Lower lobe of right lung (tissue), 2 donors: ENCODE data around the gene KRT10. TPM values are rescaled to one million over a fixed set of nuclear protein-coding genes. Genes with fewer than 3 reads are reported as not detected.

Source experiments
- ATAC-seq, 2 donors: fragments of 200-7000 bp; cut with Tn5 transposase; one replicate each; pipeline ENCODE4 v1.9.1; 2020 to 2022; ENCODE audit warnings: mild to moderate bottlenecking in 2 of 2, moderate library complexity in 2 of 2
- DNase-seq: peaks from one replicate; pipeline ENCODE4 v3.0.0-alpha.2; 2020
- H3K27ac ChIP-seq: fragments of 200-600 bp; one replicate; pipeline ENCODE4 v1.8.0; 2022
- H3K27me3 ChIP-seq: fragments of 200-600 bp; one replicate; pipeline ENCODE4 v1.8.0; 2022; ENCODE audit warnings: low read depth
- H3K36me3 ChIP-seq: fragments of 200-600 bp; one replicate; pipeline ENCODE4 v1.8.0; 2022; ENCODE audit warnings: mild to moderate bottlenecking
- H3K4me1 ChIP-seq: fragments of 200-600 bp; one replicate; pipeline ENCODE4 v1.8.0; 2022
- H3K4me3 ChIP-seq: fragments of 200-600 bp; one replicate; pipeline ENCODE4 v1.8.0; 2022; ENCODE audit warnings: mild to moderate bottlenecking
- H3K9me3 ChIP-seq: fragments of 200-600 bp; one replicate; pipeline ENCODE4 v1.8.0; 2022
- CTCF ChIP-seq: fragments of 200-600 bp; IDR thresholded peaks from one replicate; pipeline ENCODE4 v1.8.0; 2022; ENCODE audit warnings: antibody characterized with exemption, mild to moderate bottlenecking
- intact Hi-C: fragments of 100-400 bp; cut with DNase I; formaldehyde crosslinking; loops from one replicate; pipeline ENCODE4 v1.11.0; 2022
- long read RNA-seq: library from polyadenylated mRNA; unstranded; transcript quantifications from one replicate; pipeline ENCODE4 v2.0.0, GENCODE V29; 2021
- total RNA-seq: library from RNA; stranded (reverse); fragmentation: NEBNext Ultra II Directional; extraction: Animal tissue kit (Norgen Biotek cat#: 25700); gene quantifications from one replicate; pipeline ENCODE4 v1.2.1, GENCODE V29; 2021
- donor health status: DM: no; HTN: yes; CAD: no; lungs with severe emphysema.

KRT10 gene
- total RNA-seq = 31.7 TPM
- long read RNA-seq, partial matches to known transcripts = 61 of 70 reads
- long read RNA-seq, other reads (novel, unspliced or antisense) = 5 of 70 reads

DNA sequence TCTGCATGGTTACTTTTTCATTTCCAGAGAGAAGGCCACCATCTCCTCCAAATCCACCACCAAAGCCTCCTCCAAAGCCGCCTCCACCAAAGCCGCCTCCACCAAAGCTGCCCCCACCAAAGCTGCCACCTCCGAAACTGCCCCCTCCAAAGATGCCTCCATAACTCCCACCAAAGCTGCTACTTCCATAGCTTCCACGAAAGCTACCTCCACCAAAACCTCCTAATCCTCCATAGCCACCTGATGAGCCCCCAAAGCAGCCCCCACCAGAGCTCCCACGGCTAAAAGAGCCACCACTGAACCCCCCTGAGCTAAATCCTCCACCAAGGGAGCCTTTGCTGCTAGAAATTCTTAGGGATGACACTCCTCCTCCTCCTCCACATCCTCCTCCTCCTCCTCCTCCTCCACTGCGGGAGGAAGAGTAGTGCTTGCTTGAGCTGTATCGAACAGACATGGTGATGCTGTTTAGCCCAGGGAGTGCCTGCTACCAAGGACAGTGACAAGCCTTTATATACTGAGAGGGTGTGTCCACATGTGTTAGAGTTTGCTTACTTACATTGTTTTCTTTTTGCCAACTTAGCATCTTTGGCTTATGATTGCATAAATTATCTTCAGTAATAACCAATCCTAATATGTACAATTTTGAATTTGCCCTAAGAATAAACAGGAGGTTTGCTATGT lies at the start of gene KRT10:
Gene KRT10, minus strand, starts transcription at position 483 of the 681 bp plus-strand sequence. Its CDS starts 29 bp downstream, at position 454.
- intact Hi-C loops = no loop called here
- no peak for TF ChIP-seq CTCF
- peaks cover 8% of the 10 kb centered on the region for H3K36me3 ChIP-seq
- H3K27ac ChIP-seq = no peak within 1 kb of the TSS
- DNase-seq = no peak
- H3K4me3 ChIP-seq = no peak within 1 kb of the TSS
- H3K9me3 ChIP-seq = no peaks in the 10 kb centered on the region
- no peaks in the 10 kb centered on the region for H3K27me3 ChIP-seq
- peaks cover 16% of the 10 kb centered on the region for H3K4me1 ChIP-seq
- ATAC-seq = no peak

GRCh38 chr17:40871316-40871715 lies 48.9 kb upstream of the KRT10 start:
- no peaks in the 10 kb centered on the region for H3K36me3 ChIP-seq
- no peak overlapping the region for H3K4me3 ChIP-seq
- H3K4me1 ChIP-seq = no peaks in the 10 kb centered on the region
- no peak for DNase-seq
- ATAC-seq = no peak
- H3K9me3 ChIP-seq = no peaks in the 10 kb centered on the region
- H3K27ac ChIP-seq = no peak overlapping the region
- peaks cover 8% of the 10 kb centered on the region for H3K27me3 ChIP-seq
- no peak for TF ChIP-seq CTCF
- intact Hi-C loops = no loop called here

DNA sequence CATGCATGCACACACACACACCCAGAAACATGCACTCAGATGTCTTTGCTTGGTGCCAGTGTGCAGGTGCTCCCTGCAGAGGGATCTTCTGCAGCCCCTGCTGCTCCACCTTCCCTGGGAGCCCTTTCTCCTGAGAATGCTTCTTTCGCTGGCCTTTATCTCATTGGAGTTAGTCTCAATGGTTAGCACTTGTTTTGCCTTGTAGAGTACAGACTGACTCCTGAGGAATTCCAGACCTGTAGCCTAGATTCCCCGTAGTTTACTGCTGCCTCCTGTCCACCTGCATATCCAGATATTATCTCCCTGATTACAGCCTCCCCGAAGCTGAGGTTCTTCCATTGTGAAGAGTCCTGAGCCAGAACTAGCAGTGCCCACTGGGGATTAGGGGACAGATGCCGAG lies 47.7 kb upstream of the KRT10 start:
- Histone ChIP-seq H3K27ac (no peak overlapping the region), H3K9me3 (no peaks in the 10 kb centered on the region), H3K27me3 (peaks cover 8% of the 10 kb centered on the region), H3K4me1 (no peaks in the 10 kb centered on the region), H3K36me3 (no peaks in the 10 kb centered on the region), H3K4me3 (no peak overlapping the region)
- intact Hi-C loops = no loop called here
- DNase-seq (no peak), ATAC-seq (no peak)
- TF ChIP-seq CTCF = no peak

DNA sequence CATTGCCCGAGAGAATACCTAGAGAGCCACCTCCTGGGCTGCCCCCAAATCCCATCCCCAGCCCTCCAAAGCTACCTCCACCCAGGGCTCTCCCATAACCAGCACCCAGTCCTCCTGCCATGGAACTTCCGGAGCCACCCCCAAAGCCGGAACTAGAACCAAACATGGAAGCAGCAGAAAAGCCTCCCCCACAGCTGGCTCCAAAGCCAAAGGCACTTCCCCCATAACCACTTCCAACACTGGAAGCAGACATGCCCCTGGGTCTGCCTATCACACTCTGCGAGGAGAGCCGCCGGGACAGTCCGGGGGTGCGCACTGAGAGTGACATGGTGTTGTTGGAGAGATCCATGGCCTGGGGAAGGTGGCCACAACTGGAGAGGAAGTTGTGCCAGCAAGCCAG lies 44.4 kb upstream of the KRT10 start, which contains the start of gene KRT12:
Gene KRT12, minus strand, starts transcription at position 386 of the 400 bp plus-strand sequence. Its CDS starts 37 bp downstream, at position 349.
- intact Hi-C loops = no loop called here
- no peak for TF ChIP-seq CTCF
- H3K27me3 ChIP-seq = peaks cover 17% of the 10 kb centered on the region
- H3K9me3 ChIP-seq = no peaks in the 10 kb centered on the region
- no peak for DNase-seq
- no peak within 1 kb of the TSS for H3K27ac ChIP-seq
- no peaks in the 10 kb centered on the region for H3K36me3 ChIP-seq
- no peak for ATAC-seq
- H3K4me1 ChIP-seq = no peaks in the 10 kb centered on the region
- H3K4me3 ChIP-seq = no peak within 1 kb of the TSS

GRCh38 chr17:40864661-40865390 lies 42.4 kb upstream of the KRT10 start:
- H3K9me3 ChIP-seq = no peaks in the 10 kb centered on the region
- no peak for DNase-seq
- H3K36me3 ChIP-seq = no peaks in the 10 kb centered on the region
- TF ChIP-seq CTCF = no peak
- ATAC-seq = no peak
- no peaks in the 10 kb centered on the region for H3K4me1 ChIP-seq
- H3K4me3 ChIP-seq = no peak overlapping the region
- H3K27ac ChIP-seq = no peak overlapping the region
- peaks cover 9% of the 10 kb centered on the region for H3K27me3 ChIP-seq
- intact Hi-C loops = no loop called here
